ENCODE measurements around the gene MYO1D.

DNA sequence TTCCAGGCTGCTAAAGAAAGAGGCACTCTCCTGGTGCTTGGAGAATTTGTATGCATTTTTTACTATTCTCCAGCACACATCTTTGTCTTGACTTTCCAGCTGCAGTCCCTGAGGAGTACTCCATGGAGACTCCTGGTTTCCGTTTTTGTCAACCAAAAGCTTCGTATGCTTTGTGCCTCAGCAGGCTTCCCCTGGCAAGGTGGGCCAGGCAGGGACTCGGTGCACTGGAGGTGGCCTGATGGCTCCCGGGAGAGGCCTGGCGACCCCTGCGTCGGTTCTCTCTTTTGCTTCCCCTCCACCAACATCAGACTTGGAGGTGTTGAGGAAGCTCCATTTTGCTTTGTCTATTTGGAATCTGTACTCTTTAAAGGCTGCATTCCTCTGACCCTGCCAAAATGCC, 366.5 kb downstream of the MYO1D start:
- TF ChIP-seq, protein P1, sequence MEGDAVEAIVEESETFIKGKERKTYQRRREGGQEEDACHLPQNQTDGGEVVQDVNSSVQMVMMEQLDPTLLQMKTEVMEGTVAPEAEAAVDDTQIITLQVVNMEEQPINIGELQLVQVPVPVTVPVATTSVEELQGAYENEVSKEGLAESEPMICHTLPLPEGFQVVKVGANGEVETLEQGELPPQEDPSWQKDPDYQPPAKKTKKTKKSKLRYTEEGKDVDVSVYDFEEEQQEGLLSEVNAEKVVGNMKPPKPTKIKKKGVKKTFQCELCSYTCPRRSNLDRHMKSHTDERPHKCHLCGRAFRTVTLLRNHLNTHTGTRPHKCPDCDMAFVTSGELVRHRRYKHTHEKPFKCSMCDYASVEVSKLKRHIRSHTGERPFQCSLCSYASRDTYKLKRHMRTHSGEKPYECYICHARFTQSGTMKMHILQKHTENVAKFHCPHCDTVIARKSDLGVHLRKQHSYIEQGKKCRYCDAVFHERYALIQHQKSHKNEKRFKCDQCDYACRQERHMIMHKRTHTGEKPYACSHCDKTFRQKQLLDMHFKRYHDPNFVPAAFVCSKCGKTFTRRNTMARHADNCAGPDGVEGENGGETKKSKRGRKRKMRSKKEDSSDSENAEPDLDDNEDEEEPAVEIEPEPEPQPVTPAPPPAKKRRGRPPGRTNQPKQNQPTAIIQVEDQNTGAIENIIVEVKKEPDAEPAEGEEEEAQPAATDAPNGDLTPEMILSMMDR (IDR thresholded peaks at IDR 0.05), result no peak
- no peak for TF ChIP-seq POLR2A (IDR thresholded peaks at IDR 0.05)
- TF ChIP-seq POLR2AphosphoS5 (IDR thresholded peaks at IDR 0.05), result no peak
